Rectal smooth muscle tissue (tissue), 1 donor: ENCODE measurements around the gene SLC66A3.

Source experiments
- H3K27ac ChIP-seq: one replicate; pipeline ENCODE4 v1.7.0; 2013; ENCODE audit warnings: low read depth, low read length, inconsistent platforms
- H3K27me3 ChIP-seq: one replicate; pipeline ENCODE4 v1.7.0; 2013; ENCODE audit warnings: low read length; ENCODE audit not compliant: control insufficient read depth, insufficient read depth
- H3K36me3 ChIP-seq: one replicate; pipeline ENCODE4 v1.7.0; 2013; ENCODE audit warnings: low read length; ENCODE audit not compliant: control insufficient read depth, insufficient read depth
- H3K4me1 ChIP-seq: one replicate; pipeline ENCODE4 v1.7.0; 2013; ENCODE audit warnings: low read length; ENCODE audit not compliant: control insufficient read depth, insufficient read depth
- H3K4me3 ChIP-seq: one replicate; pipeline ENCODE4 v1.7.0; 2013; ENCODE audit warnings: low read length
- H3K9ac ChIP-seq: one replicate; pipeline ENCODE4 v1.7.0; 2013; ENCODE audit warnings: low read length

The SLC66A3 gene

DNA sequence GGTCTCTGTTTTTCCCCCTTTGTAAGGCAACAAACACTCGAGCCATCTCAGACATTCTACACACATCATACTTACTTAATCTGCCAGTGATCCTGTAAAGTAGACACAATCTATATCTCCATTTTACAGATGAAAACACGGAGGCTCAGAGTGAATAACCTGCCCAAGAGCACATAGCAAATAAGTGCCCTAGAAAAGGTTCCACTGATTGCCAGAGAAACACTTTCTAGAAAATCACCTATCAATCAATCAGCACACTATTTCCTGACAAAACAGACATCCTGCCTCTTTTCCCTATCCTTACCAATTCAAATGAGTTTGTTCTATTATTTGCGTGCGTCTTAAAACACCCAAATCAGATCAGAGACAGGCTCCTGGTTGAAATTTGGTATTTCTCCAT lies 23.9 kb downstream of the SLC66A3 start:
- Histone ChIP-seq H3K4me1 (no peaks in the 10 kb centered on the region), H3K27ac (no peak overlapping the region), H3K36me3 (no peaks in the 10 kb centered on the region), H3K4me3 (no peak overlapping the region), H3K9ac (no peak overlapping the region), H3K27me3 (no peaks in the 10 kb centered on the region)

DNA sequence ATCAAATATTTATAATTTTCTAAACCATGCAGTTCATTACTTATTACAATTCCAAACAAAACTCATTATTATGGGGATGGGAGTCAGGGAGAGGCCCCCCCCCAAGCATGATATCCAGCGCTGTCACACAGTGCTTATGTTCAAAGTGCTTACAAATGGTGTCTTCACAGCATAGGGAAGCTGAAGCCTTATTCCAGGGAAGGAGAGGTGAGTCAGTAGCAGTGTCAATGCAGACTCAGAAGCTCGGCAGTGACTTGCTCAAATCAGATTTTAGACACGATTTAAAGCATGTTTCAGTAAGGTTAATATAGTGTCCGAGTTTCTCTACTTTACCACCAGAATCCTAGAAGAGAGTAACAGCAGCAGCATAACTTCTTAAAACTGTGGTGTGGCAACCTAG lies 24.6 kb downstream of the SLC66A3 start:
- Histone ChIP-seq H3K9ac (no peak overlapping the region), H3K4me3 (no peak overlapping the region), H3K27me3 (no peaks in the 10 kb centered on the region), H3K27ac (no peak overlapping the region), H3K4me1 (no peaks in the 10 kb centered on the region), H3K36me3 (peaks cover 2% of the 10 kb centered on the region)

DNA sequence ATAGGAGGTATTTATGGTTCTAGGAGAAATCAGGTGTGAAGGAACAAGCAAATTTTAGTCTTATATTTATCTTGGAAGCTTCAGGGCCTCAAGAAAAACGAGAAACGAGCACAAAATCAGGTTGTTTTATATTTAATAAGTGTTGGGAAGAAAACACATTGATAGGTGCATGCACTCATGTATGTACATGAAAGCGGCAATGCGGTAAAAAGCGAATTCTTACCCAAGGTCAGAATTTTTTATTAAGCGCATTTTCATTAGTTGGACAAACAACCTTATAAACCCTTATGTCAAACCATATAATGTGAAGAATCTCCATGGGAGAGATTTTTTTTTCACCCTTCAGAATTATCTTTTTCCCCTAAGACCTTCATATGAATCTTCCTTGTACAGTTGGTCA lies 25.4 kb downstream of the SLC66A3 start:
- H3K27ac ChIP-seq, result no peak overlapping the region
- H3K4me1 ChIP-seq, result no peaks in the 10 kb centered on the region
- no peak overlapping the region for H3K4me3 ChIP-seq
- H3K9ac ChIP-seq, result no peak overlapping the region
- H3K27me3 ChIP-seq, result no peaks in the 10 kb centered on the region
- peaks cover 2% of the 10 kb centered on the region for H3K36me3 ChIP-seq

DNA sequence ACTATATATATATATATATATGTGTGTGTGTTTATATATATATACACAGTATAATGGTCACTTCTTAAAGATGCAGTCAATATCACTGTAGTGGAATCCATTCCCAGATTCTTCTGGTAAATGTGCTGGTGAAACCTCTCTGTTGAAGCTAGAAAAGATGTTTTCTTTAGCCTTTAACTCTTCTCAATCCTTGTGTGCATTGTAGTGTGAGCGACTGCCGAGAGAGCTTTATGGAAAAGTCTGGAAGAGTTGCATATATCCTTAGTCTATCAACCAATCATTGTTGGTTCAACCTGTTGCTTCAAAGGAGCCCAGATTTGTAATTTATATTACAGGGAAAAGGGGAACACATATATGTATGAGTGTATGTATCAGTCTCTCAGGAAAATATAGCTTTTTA lies 27.7 kb downstream of the SLC66A3 start:
- no peaks in the 10 kb centered on the region for H3K4me1 ChIP-seq
- no peak overlapping the region for H3K9ac ChIP-seq
- no peak overlapping the region for H3K27ac ChIP-seq
- H3K36me3 ChIP-seq, result peaks cover 2% of the 10 kb centered on the region
- H3K27me3 ChIP-seq, result no peaks in the 10 kb centered on the region
- no peak overlapping the region for H3K4me3 ChIP-seq

DNA sequence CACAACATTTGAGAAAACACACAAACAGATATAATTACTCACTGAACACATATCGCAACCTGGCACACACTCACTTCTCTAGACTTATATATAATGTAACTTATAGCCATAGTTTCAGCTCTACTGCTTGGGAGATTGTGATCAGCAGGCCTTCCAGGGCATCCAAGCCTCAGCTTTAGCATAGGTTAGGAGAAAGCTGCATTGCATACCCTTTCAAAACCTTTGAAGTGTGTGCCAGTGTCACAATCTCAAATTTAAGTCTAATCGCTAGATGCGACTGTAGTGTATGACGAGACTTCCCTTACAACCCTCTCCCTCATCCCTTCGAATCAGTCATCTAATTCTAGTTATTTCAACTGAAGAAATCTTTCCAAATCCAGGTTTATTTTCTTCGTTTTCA lies 30.9 kb downstream of the SLC66A3 start:
- no peak overlapping the region for H3K27ac ChIP-seq
- no peaks in the 10 kb centered on the region for H3K27me3 ChIP-seq
- H3K4me1 ChIP-seq, result no peaks in the 10 kb centered on the region
- H3K36me3 ChIP-seq, result peaks cover 3% of the 10 kb centered on the region
- H3K4me3 ChIP-seq, result no peak overlapping the region
- no peak overlapping the region for H3K9ac ChIP-seq

GRCh38 chr2:11187083-11187619 lies 31.9 kb downstream of the SLC66A3 start:
- H3K27ac ChIP-seq, result no peak overlapping the region
- H3K4me1 ChIP-seq, result no peaks in the 10 kb centered on the region
- H3K4me3 ChIP-seq, result no peak overlapping the region
- peaks cover 5% of the 10 kb centered on the region for H3K36me3 ChIP-seq
- no peak overlapping the region for H3K9ac ChIP-seq
- no peaks in the 10 kb centered on the region for H3K27me3 ChIP-seq

- H3K36me3 ChIP-seq, result peaks cover 6% of the 10 kb centered on the region
- H3K4me3 ChIP-seq, result no peak overlapping the region
- no peaks in the 10 kb centered on the region for H3K27me3 ChIP-seq
- H3K9ac ChIP-seq, result no peak overlapping the region
- no peak overlapping the region for H3K27ac ChIP-seq
- H3K4me1 ChIP-seq, result no peaks in the 10 kb centered on the region
These were observed 32.5 kb downstream of the SLC66A3 start for GRCh38 chr2:11187731-11188130.

GRCh38 chr2:11196246-11196645 lies 41.0 kb downstream of the SLC66A3 start:
- Histone ChIP-seq H3K9ac (no peak overlapping the region), H3K4me1 (no peaks in the 10 kb centered on the region), H3K36me3 (peaks cover 9% of the 10 kb centered on the region), H3K27me3 (no peaks in the 10 kb centered on the region), H3K27ac (no peak overlapping the region), H3K4me3 (no peak overlapping the region)

GRCh38 chr2:11200651-11201050 lies 45.4 kb downstream of the SLC66A3 start:
- Histone ChIP-seq H3K4me1 (no peaks in the 10 kb centered on the region), H3K36me3 (peaks cover 3% of the 10 kb centered on the region), H3K27me3 (no peaks in the 10 kb centered on the region), H3K4me3 (no peak overlapping the region), H3K27ac (no peak overlapping the region), H3K9ac (no peak overlapping the region)

- Histone ChIP-seq H3K4me3 (no peak overlapping the region), H3K9ac (no peak overlapping the region), H3K27ac (no peak overlapping the region), H3K4me1 (no peaks in the 10 kb centered on the region), H3K36me3 (peaks cover 2% of the 10 kb centered on the region), H3K27me3 (no peaks in the 10 kb centered on the region)
These were observed 46.7 kb downstream of the SLC66A3 start for GRCh38 chr2:11201969-11202368.

DNA sequence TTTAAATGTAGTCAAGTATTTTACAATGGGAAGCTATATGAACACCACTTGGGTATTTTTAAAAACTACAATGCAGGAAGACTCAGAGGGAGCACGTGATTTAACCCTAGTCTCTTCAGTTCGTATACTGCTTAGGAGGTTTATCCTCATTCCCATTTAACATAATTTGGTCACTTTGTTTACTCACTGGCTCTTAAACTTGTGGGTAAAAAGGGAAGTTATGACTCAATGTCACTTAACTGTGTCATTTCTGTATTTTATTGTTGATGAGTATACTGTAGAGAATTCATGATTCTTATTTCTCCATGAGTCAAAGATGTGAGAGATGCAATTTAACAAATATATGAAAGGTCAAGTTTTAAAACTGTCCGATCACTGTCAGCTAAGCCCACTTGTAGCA lies 48.2 kb downstream of the SLC66A3 start:
- Histone ChIP-seq H3K4me1 (no peaks in the 10 kb centered on the region), H3K9ac (no peak overlapping the region), H3K4me3 (no peak overlapping the region), H3K36me3 (peaks cover 4% of the 10 kb centered on the region), H3K27ac (no peak overlapping the region), H3K27me3 (no peaks in the 10 kb centered on the region)

GRCh38 chr2:11208083-11208482 lies 52.8 kb downstream of the SLC66A3 start:
- no peak overlapping the region for H3K9ac ChIP-seq
- H3K4me3 ChIP-seq, result no peak overlapping the region
- no peaks in the 10 kb centered on the region for H3K27me3 ChIP-seq
- H3K4me1 ChIP-seq, result no peaks in the 10 kb centered on the region
- peaks cover 7% of the 10 kb centered on the region for H3K36me3 ChIP-seq
- H3K27ac ChIP-seq, result no peak overlapping the region

- Histone ChIP-seq H3K4me3 (no peak overlapping the region), H3K9ac (no peak overlapping the region), H3K36me3 (peaks cover 5% of the 10 kb centered on the region), H3K27me3 (no peaks in the 10 kb centered on the region), H3K4me1 (no peaks in the 10 kb centered on the region), H3K27ac (no peak overlapping the region)
These were observed 57.4 kb downstream of the SLC66A3 start for GRCh38 chr2:11212645-11213044.
